Astrocyte (in vitro differentiated cells and primary cell): Measurements from ENCODE around the gene SKAP2.

Experiments
- EZH2 ChIP-seq: IDR thresholded peaks from 2 replicates; pipeline ENCODE4 v1.6.1; 2012; ENCODE audit warnings: mild to moderate bottlenecking, low read length, inconsistent platforms; ENCODE audit not compliant: insufficient read depth
- TF ChIP-seq, protein P1 (sequence below): IDR thresholded peaks from 2 replicates; pipeline ENCODE4 v1.5.1; 2011; ENCODE audit warnings: low read depth, mild to moderate bottlenecking, inconsistent platforms, low read length, moderate library complexity; ENCODE audit not compliant: insufficient read depth

DNA sequence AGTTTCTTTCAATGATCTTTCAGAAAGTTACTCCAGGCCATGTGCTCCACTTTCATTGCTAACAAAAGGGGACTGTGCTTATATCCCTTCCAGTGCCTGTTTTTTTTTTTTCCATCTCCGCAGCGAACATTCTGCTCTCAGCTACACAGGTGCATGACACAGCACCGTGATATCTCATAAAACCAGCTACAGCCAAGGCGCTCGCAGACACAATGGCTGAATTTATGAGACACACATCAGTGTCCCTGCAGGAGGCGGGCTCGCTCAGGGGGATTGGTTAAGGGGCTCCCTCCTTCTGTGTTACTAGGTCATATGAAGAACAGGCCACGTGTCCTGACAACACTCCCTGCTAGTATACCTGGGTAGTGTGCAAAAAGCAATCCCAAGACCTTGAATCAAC is 245.5 kb downstream of the SKAP2 start:
- TF ChIP-seq, protein P1, sequence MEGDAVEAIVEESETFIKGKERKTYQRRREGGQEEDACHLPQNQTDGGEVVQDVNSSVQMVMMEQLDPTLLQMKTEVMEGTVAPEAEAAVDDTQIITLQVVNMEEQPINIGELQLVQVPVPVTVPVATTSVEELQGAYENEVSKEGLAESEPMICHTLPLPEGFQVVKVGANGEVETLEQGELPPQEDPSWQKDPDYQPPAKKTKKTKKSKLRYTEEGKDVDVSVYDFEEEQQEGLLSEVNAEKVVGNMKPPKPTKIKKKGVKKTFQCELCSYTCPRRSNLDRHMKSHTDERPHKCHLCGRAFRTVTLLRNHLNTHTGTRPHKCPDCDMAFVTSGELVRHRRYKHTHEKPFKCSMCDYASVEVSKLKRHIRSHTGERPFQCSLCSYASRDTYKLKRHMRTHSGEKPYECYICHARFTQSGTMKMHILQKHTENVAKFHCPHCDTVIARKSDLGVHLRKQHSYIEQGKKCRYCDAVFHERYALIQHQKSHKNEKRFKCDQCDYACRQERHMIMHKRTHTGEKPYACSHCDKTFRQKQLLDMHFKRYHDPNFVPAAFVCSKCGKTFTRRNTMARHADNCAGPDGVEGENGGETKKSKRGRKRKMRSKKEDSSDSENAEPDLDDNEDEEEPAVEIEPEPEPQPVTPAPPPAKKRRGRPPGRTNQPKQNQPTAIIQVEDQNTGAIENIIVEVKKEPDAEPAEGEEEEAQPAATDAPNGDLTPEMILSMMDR: no peak
- TF ChIP-seq EZH2: no peak
